Caco-2 (cell line): ENCODE data around the gene RBKS. TPM values are rescaled to one million over a fixed set of nuclear protein-coding genes. Genes with fewer than 3 reads are reported as not detected.

Experiments used
- BruUV-seq: library from RNA; stranded (reverse); fragments of 400-500 nt; replicated peaks from 2 replicates; lab custom pipeline; 2021; lab: Mats Ljungman, UMichigan
- CTCF ChIA-PET: fragments of 300-600 bp; sonication (Branson Sonifier 250); formaldehyde crosslinking; loops from one replicate; lab custom pipeline; 2022; ENCODE audit warnings: antibody characterized with exemption; lab: Charles Lee
- POLR2A ChIA-PET: fragments of 300-600 bp; sonication (Branson Sonifier 250); formaldehyde crosslinking; loops from one replicate; lab custom pipeline; 2022; ENCODE audit warnings: antibody characterized with exemption; lab: Charles Lee
- DNase-seq, 2 experiments: peaks; one replicate each; pipeline versions ENCODE4 v3.0.0 to v3.0.0-alpha.2; 2020 to 2022
- H3K27me3 ChIP-seq: replicated peaks from 2 replicates; pipeline ENCODE4 v1.6.0; 2011; ENCODE audit warnings: low read length; ENCODE audit not compliant: control insufficient read depth, insufficient read depth
- H3K36me3 ChIP-seq: 2 replicates; pipeline ENCODE4 v1.5.1; 2011; ENCODE audit warnings: low read length; ENCODE audit not compliant: control insufficient read depth, insufficient read depth
- H3K4me1 ChIP-seq: fragments of 250-450 bp; sonication (Bioruptor Pico); 2 replicates; pipeline ENCODE4 v1.5.1; 2020; ENCODE audit warnings: mild to moderate bottlenecking
- H3K4me3 ChIP-seq: 2 replicates; pipeline ENCODE4 v1.5.1; 2011; ENCODE audit warnings: low read depth, mild to moderate bottlenecking, control low read depth, low read length
- H3K9me3 ChIP-seq: fragments of 250-450 bp; sonication (Bioruptor Pico); 2 replicates; pipeline ENCODE4 v1.5.1; 2020; ENCODE audit warnings: mild to moderate bottlenecking, moderate library complexity
- H3K27ac Mint-ChIP-seq: one replicate; pipeline ENCODE4 v1.8.0; 2022; ENCODE audit warnings: mixed read lengths; ENCODE audit not compliant: unreplicated experiment
- H3K27me3 Mint-ChIP-seq: one replicate; pipeline ENCODE4 v1.8.0; 2022; ENCODE audit warnings: mixed read lengths; ENCODE audit not compliant: insufficient read depth, unreplicated experiment
- H3K36me3 Mint-ChIP-seq: one replicate; pipeline ENCODE4 v1.8.0; 2022; ENCODE audit warnings: mild to moderate bottlenecking, mixed read lengths; ENCODE audit not compliant: insufficient read depth, unreplicated experiment
- H3K4me1 Mint-ChIP-seq: one replicate; pipeline ENCODE4 v1.8.0; 2022; ENCODE audit warnings: low read depth, mixed read lengths; ENCODE audit not compliant: unreplicated experiment
- H3K4me3 Mint-ChIP-seq: one replicate; pipeline ENCODE4 v1.8.0; 2022; ENCODE audit warnings: mild to moderate bottlenecking, moderate library complexity, mixed read lengths; ENCODE audit not compliant: unreplicated experiment
- H3K9me3 Mint-ChIP-seq: one replicate; pipeline ENCODE4 v1.8.0; 2022; ENCODE audit warnings: mixed read lengths; ENCODE audit not compliant: unreplicated experiment
- intact Hi-C: fragments of 100-400 bp; cut with micrococcal nuclease; formaldehyde crosslinking; loops from one replicate; pipeline ENCODE4 v1.10.0; 2022; ENCODE audit not compliant: unreplicated experiment
- total RNA-seq: library from RNA; stranded (reverse); gene quantifications from 2 replicates; pipeline ENCODE4 v1.2.3, GENCODE V29; 2022
- TF ChIP-seq, protein P1 (sequence below), 2 experiments: fragments of 200-600 bp in 1 of 2; IDR thresholded peaks; 1 replicate in 1 of 2; 2 replicates in 1 of 2; pipeline versions ENCODE4 v1.5.1 to v1.8.0; 2011 to 2022; ENCODE audit warnings: antibody characterized with exemption in 1 of 2, control low read depth in 1 of 2, inconsistent platforms in 1 of 2, low read depth in 1 of 2, low read length in 1 of 2, mild to moderate bottlenecking in 1 of 2, moderate library complexity in 1 of 2; ENCODE audit not compliant: insufficient read depth in 1 of 2, severe bottlenecking in 1 of 2, unreplicated experiment in 1 of 2

The RBKS gene
- total RNA-seq, 1 experiment from 2014 or later = 7.4 TPM

DNA sequence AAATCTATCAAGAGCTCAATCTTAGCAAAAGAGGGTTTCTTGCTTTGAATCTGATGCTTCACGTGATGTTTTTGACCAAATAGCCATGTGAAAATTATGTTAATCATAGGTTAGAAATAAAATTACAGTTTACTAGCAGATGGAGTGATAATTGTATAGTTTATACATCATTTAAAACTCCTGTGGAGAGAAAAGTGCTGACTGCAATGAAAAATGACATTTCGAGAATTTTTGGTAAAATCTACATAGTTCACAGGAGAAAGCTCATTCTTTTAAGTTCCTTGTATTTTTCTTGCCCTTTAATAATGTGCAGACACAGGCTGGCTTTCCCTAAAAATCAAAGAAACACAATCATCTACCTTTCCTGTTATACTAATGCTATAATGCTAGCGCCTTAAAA is 33.2 kb downstream of the RBKS start:
- no TSS peak for BruUV-seq
- H3K36me3 Mint-ChIP-seq = no peaks in the 10 kb centered on the region

DNA sequence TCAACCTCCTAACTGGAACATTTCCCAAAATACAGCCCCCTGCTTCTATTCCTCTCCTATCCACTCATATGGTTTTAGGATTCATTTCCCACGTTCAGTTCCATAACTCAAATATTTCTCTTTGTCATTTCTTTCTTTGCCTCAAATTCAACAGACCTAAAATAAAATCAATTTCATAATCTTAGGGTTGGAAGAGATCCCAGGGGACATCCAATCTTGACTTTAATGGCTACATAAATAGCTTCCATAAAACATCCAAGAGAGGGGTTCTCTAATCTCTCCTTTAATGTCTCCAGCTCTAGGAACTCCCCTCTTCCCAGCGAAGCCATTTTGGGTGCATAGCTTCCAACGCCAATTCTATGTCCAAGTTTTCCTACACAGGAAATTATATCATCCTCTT is 33.8 kb downstream of the RBKS start:
- H3K27ac Mint-ChIP-seq = no peak overlapping the region
- no peaks in the 10 kb centered on the region for H3K27me3 Mint-ChIP-seq
- Histone ChIP-seq H3K4me1 (no peaks in the 10 kb centered on the region), H3K27me3 (no peaks in the 10 kb centered on the region; the same call in 1 of the 2 replicates), H3K9me3 (no peaks in the 10 kb centered on the region), H3K4me3 (no peak overlapping the region), H3K36me3 (no peaks in the 10 kb centered on the region; the same call in 1 of the 2 replicates)
- no peak for DNase-seq
- POLR2A ChIA-PET = no interaction called here
- H3K4me1 Mint-ChIP-seq = no peaks in the 10 kb centered on the region
- no TSS peak for BruUV-seq
- CTCF ChIA-PET = no interaction called here
- H3K9me3 Mint-ChIP-seq = no peaks in the 10 kb centered on the region
- H3K4me3 Mint-ChIP-seq = no peak overlapping the region
- no peaks in the 10 kb centered on the region for H3K36me3 Mint-ChIP-seq
- intact Hi-C loops = no loop called here
- TF ChIP-seq, protein P1, sequence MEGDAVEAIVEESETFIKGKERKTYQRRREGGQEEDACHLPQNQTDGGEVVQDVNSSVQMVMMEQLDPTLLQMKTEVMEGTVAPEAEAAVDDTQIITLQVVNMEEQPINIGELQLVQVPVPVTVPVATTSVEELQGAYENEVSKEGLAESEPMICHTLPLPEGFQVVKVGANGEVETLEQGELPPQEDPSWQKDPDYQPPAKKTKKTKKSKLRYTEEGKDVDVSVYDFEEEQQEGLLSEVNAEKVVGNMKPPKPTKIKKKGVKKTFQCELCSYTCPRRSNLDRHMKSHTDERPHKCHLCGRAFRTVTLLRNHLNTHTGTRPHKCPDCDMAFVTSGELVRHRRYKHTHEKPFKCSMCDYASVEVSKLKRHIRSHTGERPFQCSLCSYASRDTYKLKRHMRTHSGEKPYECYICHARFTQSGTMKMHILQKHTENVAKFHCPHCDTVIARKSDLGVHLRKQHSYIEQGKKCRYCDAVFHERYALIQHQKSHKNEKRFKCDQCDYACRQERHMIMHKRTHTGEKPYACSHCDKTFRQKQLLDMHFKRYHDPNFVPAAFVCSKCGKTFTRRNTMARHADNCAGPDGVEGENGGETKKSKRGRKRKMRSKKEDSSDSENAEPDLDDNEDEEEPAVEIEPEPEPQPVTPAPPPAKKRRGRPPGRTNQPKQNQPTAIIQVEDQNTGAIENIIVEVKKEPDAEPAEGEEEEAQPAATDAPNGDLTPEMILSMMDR (IDR thresholded peaks at IDR 0.05; ENCODE audit: insufficient read depth in 1 of 2, low read depth in 1 of 2, low read length in 1 of 2, severe bottlenecking in 1 of 2, unreplicated experiment in 1 of 2) = no peak

More for the DNA sequence above, 33.2 kb downstream of the RBKS start:
- no peak overlapping the region for H3K4me3 Mint-ChIP-seq
- H3K4me3 ChIP-seq = no peak overlapping the region
- H3K9me3 ChIP-seq = no peaks in the 10 kb centered on the region
- ChIA-PET CTCF (no interaction called here), POLR2A (no interaction called here)
- intact Hi-C loops = no loop called here
- TF ChIP-seq, protein P1 (IDR thresholded peaks at IDR 0.05; ENCODE audit: insufficient read depth in 1 of 2, low read depth in 1 of 2, low read length in 1 of 2, severe bottlenecking in 1 of 2, unreplicated experiment in 1 of 2) = no peak
- no peaks in the 10 kb centered on the region; the same call in 1 of the 2 replicates for H3K27me3 ChIP-seq
- H3K4me1 ChIP-seq = no peaks in the 10 kb centered on the region
- H3K36me3 ChIP-seq = no peaks in the 10 kb centered on the region; the same call in 1 of the 2 replicates
- no peak overlapping the region for H3K27ac Mint-ChIP-seq
- no peaks in the 10 kb centered on the region for H3K4me1 Mint-ChIP-seq
- H3K27me3 Mint-ChIP-seq = no peaks in the 10 kb centered on the region
- no peak for DNase-seq
- no peaks in the 10 kb centered on the region for H3K9me3 Mint-ChIP-seq

DNA sequence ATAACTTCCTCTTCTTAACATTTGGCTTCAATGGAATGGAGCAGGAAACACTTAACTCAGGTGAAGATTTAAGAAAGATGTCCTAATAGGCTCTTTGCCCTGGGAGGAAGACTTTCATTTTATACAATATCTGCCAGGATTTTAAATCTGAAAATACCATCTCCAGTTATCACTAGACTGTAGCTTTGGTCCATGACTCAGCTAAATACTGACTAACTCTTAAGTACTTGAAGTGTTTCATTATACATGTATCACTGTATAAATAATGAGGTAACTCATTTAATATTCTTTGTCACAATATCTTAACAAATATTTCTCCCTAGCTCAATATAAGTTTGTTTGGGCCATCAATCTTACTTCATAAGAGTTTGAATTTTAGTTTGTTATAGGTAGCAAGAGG is 34.7 kb downstream of the RBKS start:
- H3K4me3 Mint-ChIP-seq = no peak overlapping the region
- ChIA-PET POLR2A (interaction anchor here (0.6 kb wide), 1 partner anchor 103 kb away, joined by 5 read pairs; no protein-coding TSS in a partner anchor), CTCF (no interaction called here)
- H3K36me3 Mint-ChIP-seq = no peaks in the 10 kb centered on the region
- TF ChIP-seq, protein P1 (IDR thresholded peaks at IDR 0.05; ENCODE audit: insufficient read depth in 1 of 2, low read depth in 1 of 2, low read length in 1 of 2, severe bottlenecking in 1 of 2, unreplicated experiment in 1 of 2) = no peak
- no peaks in the 10 kb centered on the region; the same call in 1 of the 2 replicates for H3K36me3 ChIP-seq
- no peaks in the 10 kb centered on the region for H3K27me3 Mint-ChIP-seq
- H3K4me3 ChIP-seq = no peak overlapping the region
- no peaks in the 10 kb centered on the region for H3K9me3 Mint-ChIP-seq
- no peaks in the 10 kb centered on the region; the same call in 1 of the 2 replicates for H3K27me3 ChIP-seq
- H3K4me1 Mint-ChIP-seq = no peaks in the 10 kb centered on the region
- intact Hi-C loops = no loop called here
- no peak for DNase-seq
- no peak overlapping the region for H3K27ac Mint-ChIP-seq
- no TSS peak for BruUV-seq
- no peaks in the 10 kb centered on the region for H3K9me3 ChIP-seq
- no peaks in the 10 kb centered on the region for H3K4me1 ChIP-seq
